GM12878 (cell line): ENCODE results near the gene DNAJC7.

Source experiments
- ATF2 ChIP-seq: IDR thresholded peaks from 2 replicates; pipeline ENCODE4 v1.6.1; 2012; ENCODE audit warnings: low read length, inconsistent platforms
- BCL11A ChIP-seq: IDR thresholded peaks from 2 replicates; pipeline ENCODE4 v1.6.1; 2011; ENCODE audit warnings: low read depth, low read length
- CTCF ChIP-seq, 3 experiments: IDR thresholded peaks in 2 of 3; conservative IDR thresholded peaks in 1 of 3; 2 replicates each; pipeline ENCODE4 v1.5.1; 2011; ENCODE audit warnings: low read depth in 3 of 3, low read length in 3 of 3, mild to moderate bottlenecking in 3 of 3, control low read depth in 2 of 3, moderate library complexity in 2 of 3, inconsistent platforms in 1 of 3, mixed read lengths in 1 of 3; ENCODE audit not compliant: control insufficient read depth in 2 of 3, insufficient read depth in 1 of 3; ENCODE audit errors: extremely low read depth in 1 of 3
- JUND ChIP-seq: IDR thresholded peaks from 2 replicates; pipeline ENCODE4 v1.6.1; 2012; ENCODE audit warnings: low read depth, mild to moderate bottlenecking, low read length, improper control_type of control experiment, moderate library complexity
- POLR2A ChIP-seq: IDR thresholded peaks from 2 replicates; pipeline ENCODE4 v1.6.1; 2011; ENCODE audit warnings: low read depth, mild to moderate bottlenecking, low read length
- POLR2AphosphoS5 ChIP-seq: IDR thresholded peaks from 2 replicates; pipeline ENCODE4 v1.6.1; 2011; ENCODE audit warnings: mild to moderate bottlenecking, low read length, inconsistent platforms
- SIN3A ChIP-seq: IDR thresholded peaks from 2 replicates; pipeline ENCODE4 v1.6.1; 2012; ENCODE audit warnings: low read depth, low read length, improper control_type of control experiment
- TAF1 ChIP-seq: IDR thresholded peaks from 2 replicates; pipeline ENCODE4 v1.6.1; 2011; ENCODE audit warnings: mild to moderate bottlenecking, low read depth, low read length, borderline replicate concordance
- YBX1 ChIP-seq: fragments of 450-650 bp; IDR thresholded peaks from 2 replicates; pipeline ENCODE4 v1.6.1; 2016; ENCODE audit warnings: antibody characterized with exemption
- ZNF274 ChIP-seq: IDR thresholded peaks from one replicate; pipeline ENCODE4 v1.8.0; 2011; ENCODE audit not compliant: insufficient read length, insufficient read depth
- ZNF384 ChIP-seq: IDR thresholded peaks from 2 replicates; pipeline ENCODE4 v1.6.1; 2012; ENCODE audit warnings: low read depth, mild to moderate bottlenecking, low read length, improper control_type of control experiment, borderline replicate concordance
- ZNF687 ChIP-seq: fragments of 450-650 bp; IDR thresholded peaks from 2 replicates; pipeline ENCODE4 v1.6.1; 2017; ENCODE audit warnings: mild to moderate bottlenecking, moderate library complexity

- TF ChIP-seq CTCF (IDR thresholded peaks at IDR 0.05 in 2 of 3, conservative IDR thresholded peaks at IDR 0.05 in 1 of 3; ENCODE audit: control insufficient read depth in 2 of 3, extremely low read depth in 1 of 3, insufficient read depth in 1 of 3, low read depth in 3 of 3, low read length in 3 of 3) = peak in 2 of 3 experiments; percentile 30 to 48; a peak in 3 of 6 replicates
- peak; percentile 63; the same call in 1 of the 2 replicates for TF ChIP-seq TAF1
- no peak for TF ChIP-seq ATF2
- TF ChIP-seq JUND = no peak
- TF ChIP-seq ZNF687 = peak; percentile 83
- TF ChIP-seq POLR2AphosphoS5 = peak; percentile 92
- peak; percentile 97 for TF ChIP-seq POLR2A
- no peak for TF ChIP-seq ZNF384
- TF ChIP-seq YBX1 = no peak
- TF ChIP-seq BCL11A = no peak
- no peak for TF ChIP-seq ZNF274
- no peak for TF ChIP-seq SIN3A
Measured at GRCh38 chr17:41930009-41930832, 87.0 kb downstream of the DNAJC7 start, which contains the start of gene ODAD4.
